HepG2 (cell line): Measurements from ENCODE around the gene GRM7.

Experiments
- BHLHE40 ChIP-seq: IDR thresholded peaks from 2 replicates; pipeline ENCODE4 v1.6.1; 2011; ENCODE audit warnings: low read length, improper control_type of control experiment
- JUN ChIP-seq: sonication (generic); formaldehyde crosslinking; IDR thresholded peaks from 2 replicates; pipeline ENCODE4 v1.4.0; 2020; ENCODE audit warnings: mild to moderate bottlenecking, missing genetic modification reagents
- ZC3H13 ChIP-seq: sonication (generic); formaldehyde crosslinking; IDR thresholded peaks from 2 replicates; pipeline ENCODE4 v1.8.1; 2023; ENCODE audit warnings: mild to moderate bottlenecking, missing genetic modification reagents, moderate library complexity
- ZNF180 ChIP-seq: sonication (generic); formaldehyde crosslinking; IDR thresholded peaks from 2 replicates; pipeline ENCODE4 v1.4.0; 2020; ENCODE audit warnings: low read depth, missing genetic modification reagents, borderline replicate concordance
- ZNF501 ChIP-seq: sonication (generic); formaldehyde crosslinking; IDR thresholded peaks from 2 replicates; pipeline ENCODE4 v1.5.1; 2020; ENCODE audit warnings: mild to moderate bottlenecking, moderate library complexity, missing genetic modification reagents

GRCh38 chr3:7280318-7280717 lies 419.4 kb downstream of the GRM7 start:
- TF ChIP-seq ZNF180 (no peak), BHLHE40 (no peak), ZNF501 (no peak), ZC3H13 (CRISPR knock-in tag) (no peak), JUN (CRISPR knock-in tag) (no peak)
